Adrenal gland (tissue), 5 donors: ENCODE measurements around the gene MAGED2.

Source experiments
- POLR2A ChIP-seq, 2 donors: fragments of 450-650 bp; IDR thresholded peaks; one replicate each; pipeline ENCODE4 v1.6.1; 2017; ENCODE audit warnings: antibody characterized with exemption in 2 of 2, mild to moderate bottlenecking in 2 of 2, moderate library complexity in 1 of 2
- TF ChIP-seq, protein P1 (sequence below), 6 experiments: fragments of 450-650 bp in 4 of 6; fragments of 200-600 bp in 2 of 6; sonication (generic) in 1 of 6; IDR thresholded peaks; 1 replicate in 5 of 6; 2 replicates in 1 of 6; pipeline versions ENCODE4 v1.5.1 to v1.8.0; 2016 to 2021; ENCODE audit warnings: antibody characterized with exemption in 6 of 6, mild to moderate bottlenecking in 2 of 6, moderate library complexity in 1 of 6
- donor health status: DM: no; HTN: no; CAD: no.

DNA sequence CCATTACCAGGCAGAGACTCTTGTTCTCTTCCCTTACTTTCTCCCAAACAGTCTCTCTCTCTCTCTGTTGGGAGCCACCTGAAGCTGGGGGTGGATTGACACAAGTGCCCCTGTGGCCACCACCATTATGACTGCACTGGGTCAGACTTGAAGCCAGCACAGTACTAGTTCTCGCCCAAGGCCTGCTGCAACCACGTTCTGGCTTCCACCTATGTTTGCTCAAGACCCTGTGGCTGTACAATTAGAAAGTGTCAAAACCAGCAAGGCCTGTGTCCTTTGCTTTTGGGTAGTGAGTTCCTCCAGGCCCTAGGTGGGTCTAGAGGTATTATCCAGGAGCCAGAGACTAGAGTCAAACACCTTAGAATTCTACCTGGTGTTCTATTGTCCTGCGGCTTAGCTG, 31.0 kb downstream of the MAGED2 start:
- TF ChIP-seq, protein P1, sequence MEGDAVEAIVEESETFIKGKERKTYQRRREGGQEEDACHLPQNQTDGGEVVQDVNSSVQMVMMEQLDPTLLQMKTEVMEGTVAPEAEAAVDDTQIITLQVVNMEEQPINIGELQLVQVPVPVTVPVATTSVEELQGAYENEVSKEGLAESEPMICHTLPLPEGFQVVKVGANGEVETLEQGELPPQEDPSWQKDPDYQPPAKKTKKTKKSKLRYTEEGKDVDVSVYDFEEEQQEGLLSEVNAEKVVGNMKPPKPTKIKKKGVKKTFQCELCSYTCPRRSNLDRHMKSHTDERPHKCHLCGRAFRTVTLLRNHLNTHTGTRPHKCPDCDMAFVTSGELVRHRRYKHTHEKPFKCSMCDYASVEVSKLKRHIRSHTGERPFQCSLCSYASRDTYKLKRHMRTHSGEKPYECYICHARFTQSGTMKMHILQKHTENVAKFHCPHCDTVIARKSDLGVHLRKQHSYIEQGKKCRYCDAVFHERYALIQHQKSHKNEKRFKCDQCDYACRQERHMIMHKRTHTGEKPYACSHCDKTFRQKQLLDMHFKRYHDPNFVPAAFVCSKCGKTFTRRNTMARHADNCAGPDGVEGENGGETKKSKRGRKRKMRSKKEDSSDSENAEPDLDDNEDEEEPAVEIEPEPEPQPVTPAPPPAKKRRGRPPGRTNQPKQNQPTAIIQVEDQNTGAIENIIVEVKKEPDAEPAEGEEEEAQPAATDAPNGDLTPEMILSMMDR (IDR thresholded peaks at IDR 0.05), result no peak
- TF ChIP-seq POLR2A (IDR thresholded peaks at IDR 0.05), result no peak
